Neural progenitor cell (in vitro differentiated cells): ENCODE data around the gene TMEM267.

ENCODE experiments used
- EZH2 ChIP-seq: fragments of 200-600 bp; sonication (generic); IDR thresholded peaks from 2 replicates; pipeline ENCODE4 v1.6.1; 2017; ENCODE audit warnings: antibody characterized with exemption, mild to moderate bottlenecking, moderate library complexity
- EZH2phosphoT487 ChIP-seq: fragments of 200-600 bp; sonication (generic); IDR thresholded peaks from 2 replicates; pipeline ENCODE4 v1.6.1; 2017; ENCODE audit warnings: antibody characterized with exemption
- TF ChIP-seq, protein P1 (sequence below): fragments of 200-600 bp; sonication (generic); IDR thresholded peaks from 2 replicates; pipeline ENCODE4 v1.5.1; 2017; ENCODE audit warnings: antibody characterized with exemption, mild to moderate bottlenecking

GRCh38 chr5:43425983-43426382 is 57.7 kb downstream of the TMEM267 start:
- TF ChIP-seq, protein P1, sequence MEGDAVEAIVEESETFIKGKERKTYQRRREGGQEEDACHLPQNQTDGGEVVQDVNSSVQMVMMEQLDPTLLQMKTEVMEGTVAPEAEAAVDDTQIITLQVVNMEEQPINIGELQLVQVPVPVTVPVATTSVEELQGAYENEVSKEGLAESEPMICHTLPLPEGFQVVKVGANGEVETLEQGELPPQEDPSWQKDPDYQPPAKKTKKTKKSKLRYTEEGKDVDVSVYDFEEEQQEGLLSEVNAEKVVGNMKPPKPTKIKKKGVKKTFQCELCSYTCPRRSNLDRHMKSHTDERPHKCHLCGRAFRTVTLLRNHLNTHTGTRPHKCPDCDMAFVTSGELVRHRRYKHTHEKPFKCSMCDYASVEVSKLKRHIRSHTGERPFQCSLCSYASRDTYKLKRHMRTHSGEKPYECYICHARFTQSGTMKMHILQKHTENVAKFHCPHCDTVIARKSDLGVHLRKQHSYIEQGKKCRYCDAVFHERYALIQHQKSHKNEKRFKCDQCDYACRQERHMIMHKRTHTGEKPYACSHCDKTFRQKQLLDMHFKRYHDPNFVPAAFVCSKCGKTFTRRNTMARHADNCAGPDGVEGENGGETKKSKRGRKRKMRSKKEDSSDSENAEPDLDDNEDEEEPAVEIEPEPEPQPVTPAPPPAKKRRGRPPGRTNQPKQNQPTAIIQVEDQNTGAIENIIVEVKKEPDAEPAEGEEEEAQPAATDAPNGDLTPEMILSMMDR = no peak
- TF ChIP-seq EZH2 = no peak
- TF ChIP-seq EZH2phosphoT487 = no peak
